ENCODE results near the gene OSGIN1.

OSGIN1 gene

GRCh38 chr16:83958137-83958845 is 5.3 kb downstream of the OSGIN1 start:
- DNase-seq (ENCODE audit: low spot score): no peak

- DNase-seq (ENCODE audit: low spot score): no peak
Observed at GRCh38 chr16:83958846-83959565, 6.0 kb downstream of the OSGIN1 start.

GRCh38 chr16:83959656-83960434 is 6.8 kb downstream of the OSGIN1 start:
- DNase-seq (ENCODE audit: low spot score): no peak

GRCh38 chr16:83960521-83961249 is 7.6 kb downstream of the OSGIN1 start:
- no peak for DNase-seq (ENCODE audit: low spot score)

GRCh38 chr16:83961591-83961990 is 8.6 kb downstream of the OSGIN1 start:
- no peak for DNase-seq (ENCODE audit: low spot score)

GRCh38 chr16:83963277-83964119 is 10.5 kb downstream of the OSGIN1 start:
- no peak for DNase-seq (ENCODE audit: low spot score)

- DNase-seq (ENCODE audit: low spot score): no peak
Observed at GRCh38 chr16:83964684-83965443, 11.8 kb downstream of the OSGIN1 start.

- no peak for DNase-seq (ENCODE audit: low spot score)
Observed at GRCh38 chr16:83965444-83966152, 12.6 kb downstream of the OSGIN1 start.

- no peak for DNase-seq (ENCODE audit: low spot score)
Observed at GRCh38 chr16:83966153-83966696, 13.2 kb downstream of the OSGIN1 start.

- DNase-seq (ENCODE audit: low spot score): no peak
Observed at GRCh38 chr16:83967091-83967490, 14.1 kb downstream of the OSGIN1 start.

GRCh38 chr16:83967838-83968305 is 14.8 kb downstream of the OSGIN1 start, which contains the start of gene NECAB2:
TSS of gene NECAB2 (plus strand) at chr16:83968244. CDS start at chr16:83968649, 405 bp downstream.
- DNase-seq (ENCODE audit: low spot score): no peak

GRCh38 chr16:83968306-83968851 is 15.3 kb downstream of the OSGIN1 start:
- DNase-seq (ENCODE audit: low spot score): no peak

- no peak for DNase-seq (ENCODE audit: low spot score)
Observed at GRCh38 chr16:83968891-83969649, 16.0 kb downstream of the OSGIN1 start.

GRCh38 chr16:83969771-83970429 is 16.9 kb downstream of the OSGIN1 start:
- DNase-seq (ENCODE audit: low spot score): no peak

GRCh38 chr16:83970430-83970815 is 17.4 kb downstream of the OSGIN1 start:
- no peak for DNase-seq (ENCODE audit: low spot score)

GRCh38 chr16:83971165-83972130 is 18.4 kb downstream of the OSGIN1 start:
- DNase-seq (ENCODE audit: low spot score): no peak

Measured in HuH-7 (cell line).